ENCODE results near the gene TUBB4A.

TUBB4A gene

GRCh38 chr19:6491802-6492592 is 10.1 kb downstream of the TUBB4A start:
- DNase-seq, result no peak

DNA sequence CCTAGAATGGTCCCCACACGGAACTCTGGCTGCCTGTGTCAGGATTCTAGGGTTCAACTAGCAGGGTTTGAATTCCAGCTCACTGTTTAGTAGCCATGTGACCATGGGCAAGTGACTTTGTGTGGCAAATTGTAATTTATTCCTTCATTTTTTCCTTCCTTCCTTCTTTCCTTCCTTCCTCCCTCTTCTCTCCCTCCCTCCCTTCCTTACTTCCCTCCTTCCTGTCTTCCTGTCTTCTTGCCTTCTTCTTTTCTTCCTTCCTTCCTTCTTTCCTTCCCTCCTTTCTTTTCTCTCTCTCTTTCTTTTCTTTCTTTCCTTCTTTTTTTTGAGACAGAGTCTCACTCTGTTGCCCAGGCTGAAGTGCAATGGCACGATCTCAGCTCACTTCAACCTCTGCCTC is 12.0 kb downstream of the TUBB4A start:
- no peak for DNase-seq

GRCh38 chr19:6489278-6490061 is 12.6 kb downstream of the TUBB4A start:
- no peak for DNase-seq

- DNase-seq, result no peak
These were observed 17.3 kb downstream of the TUBB4A start for GRCh38 chr19:6484831-6485230.

GRCh38 chr19:6484230-6484629 is 17.9 kb downstream of the TUBB4A start:
- DNase-seq, result no peak

GRCh38 chr19:6483235-6483634 is 18.9 kb downstream of the TUBB4A start:
- DNase-seq, result no peak

DNA sequence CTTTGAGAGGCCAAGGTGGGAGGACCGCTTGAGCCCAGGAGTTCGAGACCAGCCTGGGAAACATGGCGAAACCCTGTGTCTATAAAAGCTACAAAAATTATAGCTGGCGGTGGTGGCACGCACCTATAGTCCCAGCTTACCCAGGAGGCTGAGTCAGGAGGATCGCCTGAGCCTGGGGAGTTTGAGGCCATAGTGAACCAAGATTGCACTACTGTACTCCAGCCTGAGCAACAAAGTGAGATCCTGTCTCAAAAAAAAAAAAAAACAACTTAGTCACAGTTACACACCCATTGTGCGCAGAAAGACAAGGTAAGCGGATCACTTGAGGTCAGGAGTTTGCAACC is 19.8 kb downstream of the TUBB4A start:
- no peak for DNase-seq

- peak in 1 of 2 experiments; percentile 34 for DNase-seq
These were observed 20.4 kb downstream of the TUBB4A start, which contains the start of gene DENND1C for GRCh38 chr19:6481541-6482342. Gene DENND1C, minus strand, starts transcription at chr19:6481787. Its CDS starts 92 bp downstream, at chr19:6481695.

GRCh38 chr19:6480848-6481415 is 21.2 kb downstream of the TUBB4A start:
- DNase-seq, result no peak

GRCh38 chr19:6479836-6480398 is 22.2 kb downstream of the TUBB4A start:
- no peak for DNase-seq

GRCh38 chr19:6478815-6479214 is 23.3 kb downstream of the TUBB4A start:
- DNase-seq, result no peak

GRCh38 chr19:6476896-6477431 is 25.1 kb downstream of the TUBB4A start:
- DNase-seq, result no peak

GRCh38 chr19:6476155-6476895 is 25.8 kb downstream of the TUBB4A start:
- peak in 1 of 2 experiments; percentile 19 for DNase-seq

DNA sequence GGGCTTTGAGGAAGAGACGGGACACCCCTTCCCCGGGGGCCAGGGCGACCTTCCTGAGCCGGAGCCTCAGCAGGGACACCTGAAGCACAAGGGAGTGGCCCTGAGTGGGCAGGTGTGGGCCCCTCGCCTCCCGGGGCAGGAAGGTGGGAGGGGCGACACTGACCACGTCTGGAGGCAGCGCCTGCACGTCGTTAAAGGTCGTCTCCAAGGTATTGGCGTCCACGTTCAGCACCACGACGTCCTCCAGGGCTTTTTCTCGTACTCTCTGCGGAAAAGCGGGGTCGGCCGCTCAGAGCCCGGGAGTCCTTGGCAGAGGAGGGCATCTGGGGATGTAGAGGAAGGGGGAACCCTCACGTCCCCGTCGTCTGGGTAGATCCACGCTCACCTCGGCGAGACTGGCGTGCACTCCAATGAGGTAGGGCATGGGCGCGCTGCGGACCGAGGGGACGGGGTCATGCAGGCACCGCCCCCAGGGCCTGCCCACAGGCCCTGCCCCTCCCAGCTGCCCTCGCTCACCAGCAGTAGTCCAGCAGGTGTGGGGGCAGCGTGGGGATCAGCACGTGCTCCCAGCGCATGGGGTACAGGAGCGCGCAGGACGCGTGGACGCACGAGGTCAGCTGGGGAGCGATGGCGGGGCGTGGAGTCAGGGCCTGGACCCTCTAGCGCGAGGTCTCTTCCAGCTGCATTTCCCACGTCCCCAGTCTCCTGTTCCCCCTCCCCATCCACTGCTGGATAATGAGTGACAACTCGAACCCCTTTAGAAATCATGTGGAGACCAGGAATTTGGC is 26.6 kb downstream of the TUBB4A start:
- no peak for DNase-seq

- DNase-seq, result no peak
These were observed 28.5 kb downstream of the TUBB4A start for GRCh38 chr19:6473647-6474046.

- no peak for DNase-seq
These were observed 29.4 kb downstream of the TUBB4A start for GRCh38 chr19:6472713-6473112.

- no peak for DNase-seq
These were observed 31.0 kb downstream of the TUBB4A start for GRCh38 chr19:6471076-6471475.

- DNase-seq, result no peak
These were observed 31.9 kb downstream of the TUBB4A start for GRCh38 chr19:6470173-6470572.

GRCh38 chr19:6467384-6467783 is 34.7 kb downstream of the TUBB4A start:
- no peak for DNase-seq

DNA sequence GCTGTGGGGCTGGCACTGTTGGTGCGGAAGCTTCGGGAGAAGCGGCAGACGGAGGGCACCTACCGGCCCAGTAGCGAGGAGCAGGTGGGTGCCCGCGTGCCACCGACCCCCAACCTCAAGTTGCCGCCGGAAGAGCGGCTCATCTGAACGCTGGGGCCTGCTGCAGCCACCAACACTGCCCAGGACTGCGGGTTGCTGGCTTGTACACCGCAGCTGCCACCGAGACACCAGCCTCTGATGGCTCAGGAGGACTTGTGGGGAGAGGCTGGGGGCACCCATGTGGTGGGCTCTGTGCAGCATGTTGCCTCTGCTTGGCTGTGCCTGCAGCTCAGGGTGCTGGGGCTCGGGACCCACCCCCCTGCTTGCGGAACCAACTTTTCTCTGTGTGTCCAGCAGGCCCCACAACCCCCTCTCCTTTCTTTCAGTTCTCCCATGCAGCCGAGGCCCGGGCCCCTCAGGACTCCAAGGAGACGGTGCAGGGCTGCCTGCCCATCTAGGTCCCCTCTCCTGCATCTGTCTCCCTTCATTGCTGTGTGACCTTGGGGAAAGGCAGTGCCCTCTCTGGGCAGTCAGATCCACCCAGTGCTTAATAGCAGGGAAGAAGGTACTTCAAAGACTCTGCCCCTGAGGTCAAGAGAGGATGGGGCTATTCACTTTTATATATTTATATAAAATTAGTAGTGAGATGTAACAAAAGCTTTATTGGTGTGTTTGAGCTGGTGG is 35.4 kb downstream of the TUBB4A start:
- DNase-seq, result no peak

All from NCI-H524 (cell line).